NCI-H345 treated with DMSO at 0.1 percent for 48 hours (cell line): ENCODE data around the gene ZNF879.

ENCODE experiments used
- DNase-seq: peaks from one replicate; lab custom pipeline; 2025; ENCODE audit not compliant: unreplicated experiment; lab: John Stamatoyannopoulos, UW

ZNF879 gene

DNA sequence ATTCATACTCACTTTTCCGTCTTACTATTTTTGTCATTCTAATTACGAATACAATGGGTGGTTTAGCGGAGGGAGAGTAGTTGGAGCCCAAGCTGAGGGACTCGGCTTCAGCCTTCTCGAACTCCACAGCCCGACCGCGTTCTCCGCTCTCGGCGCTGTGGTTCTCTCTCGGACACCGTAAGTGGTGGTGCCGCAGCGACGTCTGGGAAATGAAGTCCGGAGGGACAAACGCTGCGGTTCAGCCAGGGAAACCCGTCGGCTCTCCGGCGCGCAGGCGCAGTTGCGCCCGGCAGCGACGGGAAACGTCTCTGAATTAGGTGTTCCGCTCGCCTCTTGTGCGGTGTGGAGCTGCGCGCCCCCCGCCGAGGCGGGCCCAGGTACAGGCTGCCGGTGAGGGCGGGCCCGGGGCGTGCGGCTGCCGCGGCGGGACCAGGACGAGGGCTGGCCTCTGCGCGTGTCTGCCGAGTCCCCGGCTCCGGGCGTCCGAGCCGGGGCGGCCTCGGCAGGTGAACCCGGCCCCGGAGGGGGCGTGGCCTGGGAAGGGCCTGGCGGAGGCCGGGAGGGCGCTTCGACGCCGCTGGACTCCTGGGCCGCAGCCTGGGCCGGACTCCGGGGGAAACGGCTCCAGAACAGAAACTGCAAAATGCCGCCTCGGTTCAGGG, at the start of gene ZNF879:
ZNF879 (plus strand) TSS at position 277 of the 662 bp plus-strand sequence. CDS start 1,201 bp downstream, outside the sequence.
- DNase-seq = peak; percentile 85

DNA sequence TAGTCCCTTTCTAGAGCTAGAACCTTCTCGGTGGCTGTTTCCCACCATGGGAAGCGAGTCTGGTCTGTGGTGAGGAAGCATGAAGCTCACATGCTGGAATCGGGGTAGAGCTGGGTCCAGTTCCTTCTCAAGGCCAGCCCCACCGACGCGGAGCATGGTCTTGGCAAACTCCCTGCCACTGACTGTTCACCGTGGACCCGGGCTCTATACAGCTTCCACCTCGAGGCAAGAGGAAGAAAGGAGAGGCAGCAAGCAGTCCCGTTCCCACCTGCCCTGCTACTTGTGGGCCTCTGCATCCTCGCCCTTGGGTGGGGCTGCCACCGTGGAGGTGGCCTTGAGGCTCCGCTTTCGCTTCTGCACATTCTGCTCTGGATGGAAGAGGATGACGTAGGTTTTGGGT, 42.2 kb upstream of the ZNF879 start:
- no peak for DNase-seq

DNA sequence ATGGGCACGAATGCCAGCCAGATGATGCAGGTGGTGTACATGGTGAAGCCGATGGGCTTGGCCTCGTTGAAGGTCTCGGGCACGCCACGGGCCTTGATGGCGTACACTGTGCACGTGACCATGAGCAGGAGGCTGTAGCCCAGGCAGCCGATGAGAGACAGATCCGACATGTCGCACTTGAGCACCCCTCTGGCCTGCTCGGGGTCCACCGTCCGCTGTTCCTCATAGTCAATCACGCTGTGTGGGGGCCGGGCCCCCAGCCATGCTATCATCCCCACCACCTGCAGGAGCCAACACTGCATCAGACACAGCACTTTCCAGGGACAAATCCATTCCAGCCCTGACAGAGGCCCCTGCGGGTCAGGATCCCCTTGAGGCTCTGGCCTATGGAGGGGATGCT, 40.7 kb upstream of the ZNF879 start:
- DNase-seq = no peak

DNA sequence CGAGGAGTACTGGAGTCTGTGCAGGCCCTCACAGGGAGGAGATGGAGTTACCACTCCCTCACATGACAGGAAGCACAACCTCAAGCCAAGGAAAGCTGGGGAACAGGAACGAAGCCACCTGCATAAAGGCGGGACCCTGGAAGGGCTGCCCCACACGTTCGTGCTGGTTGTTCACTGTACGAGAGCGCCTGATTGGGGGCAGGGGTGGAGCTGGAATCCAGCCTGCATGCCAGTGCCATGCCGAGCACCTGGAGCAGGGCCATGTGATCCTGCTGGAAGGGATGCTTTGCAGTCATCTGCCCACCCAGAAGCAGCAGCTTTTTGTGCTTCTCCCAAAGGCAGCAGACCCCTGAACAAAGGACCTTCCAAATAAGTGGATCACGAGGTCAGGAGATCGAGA, 39.9 kb upstream of the ZNF879 start:
- DNase-seq = no peak

DNA sequence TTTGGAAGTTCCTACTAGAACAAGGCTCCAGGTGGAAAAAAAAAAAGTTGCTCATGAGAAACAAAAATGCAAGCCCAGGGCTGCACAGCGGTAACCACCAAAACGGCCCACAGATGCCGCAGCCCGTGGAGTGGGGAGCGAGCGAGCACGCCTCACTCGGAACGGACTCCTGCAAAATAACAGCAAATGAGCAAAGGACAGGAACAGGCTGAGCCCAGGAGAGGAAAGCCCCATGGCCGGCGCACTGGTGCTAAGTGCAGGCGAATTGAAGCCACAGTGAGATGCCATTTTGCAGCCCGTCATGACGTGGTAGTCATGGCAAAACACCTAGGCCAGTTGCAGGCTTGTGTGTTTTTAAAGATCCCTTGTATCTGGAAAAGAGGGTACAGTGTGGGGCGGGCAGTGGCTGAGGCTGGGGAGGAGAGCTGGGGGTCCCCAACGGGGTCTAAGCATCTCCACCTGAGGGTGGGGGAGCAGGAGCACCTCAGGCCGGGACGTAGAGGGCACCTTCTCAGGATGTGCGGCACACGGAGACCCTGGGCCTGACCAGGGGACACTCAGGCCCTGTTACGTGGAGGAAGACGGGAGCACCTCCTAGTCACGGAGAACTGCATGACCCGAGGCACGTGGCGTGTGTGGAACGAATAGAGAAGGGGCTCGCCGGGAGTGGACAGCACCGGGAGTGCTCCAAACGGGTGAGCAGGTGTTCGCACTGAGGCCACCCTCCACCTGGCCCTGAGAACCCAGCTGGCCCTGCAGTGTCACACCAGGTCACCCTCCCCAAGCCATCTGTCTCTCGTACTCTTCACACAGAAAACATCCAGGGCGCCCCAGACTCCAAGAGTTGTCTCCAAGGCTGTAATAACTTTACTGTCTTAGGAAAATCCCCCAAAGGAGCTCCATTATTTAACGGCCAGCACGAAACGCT, 39.2 kb upstream of the ZNF879 start:
- DNase-seq = no peak

DNA sequence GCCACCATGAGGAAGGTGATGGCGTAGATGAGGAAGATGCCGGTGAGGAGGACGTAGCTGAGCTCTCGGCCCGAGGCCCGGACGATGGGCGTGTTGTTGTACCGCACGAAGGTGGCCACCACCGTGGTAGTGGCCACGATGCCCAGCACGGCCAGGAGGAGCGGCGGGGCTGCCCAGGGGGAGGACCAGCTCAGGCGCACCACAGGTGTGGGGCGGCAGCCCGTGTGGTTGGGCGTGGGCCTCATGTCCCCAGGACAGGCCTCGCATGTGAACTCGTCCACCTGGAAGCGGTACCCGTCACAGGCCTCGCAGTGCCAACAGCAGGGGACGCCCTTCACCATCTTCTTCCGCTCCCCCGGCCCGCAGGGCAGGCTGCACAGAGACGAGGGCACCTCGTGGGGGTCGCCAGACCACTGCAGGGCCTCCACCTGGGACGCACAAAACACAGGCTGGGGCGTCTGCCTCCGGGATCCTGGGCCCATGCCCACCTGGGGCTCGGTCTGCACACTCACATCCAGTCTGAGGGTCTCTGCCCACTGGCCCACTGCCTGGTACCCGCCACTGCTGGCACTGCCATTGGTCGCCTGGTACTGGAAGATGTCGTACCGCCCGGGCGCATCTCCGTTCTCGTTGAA, 37.2 kb upstream of the ZNF879 start:
- DNase-seq = no peak

DNA sequence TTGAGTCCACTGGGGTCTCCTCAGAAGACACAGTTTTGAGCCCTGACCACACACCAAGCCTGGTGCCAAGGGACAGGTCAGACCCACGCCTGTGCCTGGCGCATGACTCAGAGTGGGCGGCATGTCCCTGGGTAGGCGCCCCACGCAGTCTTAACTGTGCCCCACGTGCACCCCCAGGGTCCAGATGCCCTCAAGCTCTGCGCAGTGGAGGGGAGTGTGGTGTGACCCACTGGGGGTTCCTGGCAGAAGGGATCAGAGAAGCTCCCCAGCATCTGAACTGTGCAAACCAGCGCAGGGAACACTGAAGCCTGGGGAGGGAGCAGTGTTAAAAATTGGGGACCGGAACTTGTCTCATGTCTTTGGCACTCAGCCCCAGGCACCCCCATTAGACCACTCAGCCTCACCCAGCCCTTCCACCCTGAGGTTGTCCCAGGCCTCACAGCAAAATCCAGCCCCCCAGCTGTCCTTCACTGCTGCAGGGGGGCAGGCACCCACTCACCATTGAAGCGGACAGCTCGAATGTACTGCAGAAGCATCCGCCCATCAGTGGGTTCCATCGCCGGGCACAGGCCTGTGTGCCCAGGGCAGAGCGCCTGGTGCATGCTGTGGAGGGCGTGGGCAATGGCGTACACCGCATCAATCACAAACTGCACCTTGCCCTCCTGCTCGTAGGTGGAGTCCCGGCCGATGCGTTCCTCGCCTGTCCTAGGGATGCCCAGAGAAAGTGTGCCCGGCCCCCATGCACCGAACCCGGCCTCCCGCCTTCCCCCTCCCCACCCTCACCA, 35.0 kb upstream of the ZNF879 start:
- DNase-seq = no peak

DNA sequence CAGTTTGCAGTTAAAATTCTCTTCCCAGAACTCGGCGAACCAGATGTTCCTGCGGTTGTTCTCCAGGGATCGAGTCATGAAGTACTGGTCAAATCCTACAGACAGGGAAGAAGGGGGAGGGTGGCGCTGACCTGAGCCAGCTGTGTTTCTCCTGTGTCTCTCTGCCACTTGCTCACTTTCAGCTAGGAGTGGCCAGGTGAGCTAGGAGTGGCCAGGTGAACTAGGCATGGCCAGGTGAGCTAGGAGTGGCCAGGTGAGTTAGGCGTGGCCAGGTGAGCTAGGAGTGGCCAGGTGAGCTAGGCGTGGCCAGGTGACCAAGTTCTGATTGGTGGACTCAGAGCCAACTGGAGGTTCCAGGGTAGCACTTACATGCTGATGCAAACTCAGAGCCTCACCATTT, 34.3 kb upstream of the ZNF879 start:
- no peak for DNase-seq

DNA sequence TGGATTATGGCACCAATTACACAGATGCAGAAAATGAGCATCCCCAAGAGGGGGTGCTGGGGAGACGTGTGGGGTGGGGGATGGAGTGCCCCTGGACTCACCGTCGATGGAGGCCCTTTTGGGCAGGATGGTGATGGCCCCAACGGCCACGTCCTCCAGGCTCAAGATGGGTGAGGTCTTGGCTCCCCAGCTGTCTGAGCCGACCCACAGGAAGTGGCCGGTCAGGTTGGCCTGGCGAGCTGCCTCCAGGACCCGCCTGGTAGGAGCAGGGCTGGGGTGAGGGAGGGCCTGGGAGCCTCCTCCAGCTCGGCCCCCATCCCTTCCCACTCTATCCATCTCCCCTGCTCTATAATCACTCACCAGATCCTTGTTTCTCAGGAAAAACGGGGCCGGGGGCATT, 33.1 kb upstream of the ZNF879 start:
- DNase-seq = no peak

DNA sequence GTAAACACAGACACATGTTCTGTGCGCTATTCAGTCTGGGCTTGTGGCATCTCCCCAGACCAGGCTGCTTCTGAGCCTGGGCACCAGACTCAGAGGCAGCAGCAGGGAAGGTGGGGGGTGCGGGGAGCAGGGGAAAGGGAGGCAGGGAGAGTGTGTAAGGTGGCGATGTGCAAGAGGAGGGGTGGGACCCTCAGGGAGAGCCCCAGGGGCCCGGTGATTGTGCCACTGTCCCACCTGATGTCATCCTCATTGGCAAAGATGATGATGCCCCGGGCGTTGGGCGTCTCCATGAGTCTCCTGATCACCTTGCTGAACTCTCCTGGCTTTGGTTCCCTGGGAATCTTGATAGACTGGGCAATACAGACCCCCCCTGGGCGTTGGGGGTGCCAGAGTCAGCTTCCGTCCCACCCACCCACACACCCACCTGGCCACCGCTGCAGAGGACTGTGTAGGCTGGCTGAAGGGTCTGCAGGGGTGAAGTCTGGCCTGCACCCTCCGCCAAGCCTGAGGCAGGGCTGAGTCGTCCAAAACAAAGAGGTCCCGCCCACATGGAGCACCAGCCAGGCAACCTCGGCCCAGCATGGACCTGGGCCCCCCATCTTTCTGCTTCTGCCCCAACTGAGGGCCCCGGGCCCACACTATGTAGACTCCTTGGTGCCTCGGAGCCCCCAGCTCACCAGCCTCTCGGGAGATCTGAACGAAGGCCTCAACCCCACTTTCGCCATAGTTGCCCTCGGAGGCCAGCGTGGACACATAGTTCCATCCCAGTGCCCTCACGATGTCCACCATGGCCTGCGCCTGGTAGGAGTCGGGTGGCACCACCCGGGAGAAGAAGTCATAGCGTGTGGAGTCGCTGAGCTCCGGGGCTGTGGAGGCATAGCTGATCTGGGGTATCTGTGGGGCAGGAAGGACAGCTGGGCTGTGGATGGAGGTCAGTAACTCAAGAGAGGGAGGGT, 32.1 kb upstream of the ZNF879 start:
- no peak for DNase-seq

DNA sequence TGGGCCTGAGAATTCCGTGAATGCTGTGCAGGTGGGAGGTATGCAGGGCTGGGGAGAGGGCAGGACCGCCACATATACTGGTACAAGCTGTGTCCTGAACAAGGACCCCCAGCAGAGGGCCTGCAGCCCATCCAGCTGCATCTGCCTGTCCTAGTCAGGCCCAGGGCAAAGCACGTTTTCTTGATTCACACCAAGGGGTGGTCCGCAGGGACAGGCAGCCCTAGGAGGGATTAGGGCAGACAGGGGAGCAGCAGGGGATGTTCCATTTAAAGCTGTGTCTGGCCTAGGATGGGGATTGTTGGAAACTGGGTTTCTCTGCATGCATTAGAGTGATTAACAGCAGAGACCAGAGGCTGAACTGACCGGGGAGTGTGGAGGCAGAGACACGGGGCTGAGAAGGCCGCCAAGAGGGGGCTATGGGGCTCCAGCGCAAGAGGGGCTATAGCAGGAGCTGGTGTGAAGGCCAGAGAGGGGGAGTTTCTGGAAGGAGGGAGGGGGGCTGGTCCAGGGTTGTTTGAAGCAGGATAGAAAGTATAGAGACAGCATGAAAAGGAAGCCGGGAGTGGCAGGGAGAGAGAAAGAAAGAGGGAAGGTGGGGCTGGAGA, 31.2 kb upstream of the ZNF879 start:
- DNase-seq = no peak

DNA sequence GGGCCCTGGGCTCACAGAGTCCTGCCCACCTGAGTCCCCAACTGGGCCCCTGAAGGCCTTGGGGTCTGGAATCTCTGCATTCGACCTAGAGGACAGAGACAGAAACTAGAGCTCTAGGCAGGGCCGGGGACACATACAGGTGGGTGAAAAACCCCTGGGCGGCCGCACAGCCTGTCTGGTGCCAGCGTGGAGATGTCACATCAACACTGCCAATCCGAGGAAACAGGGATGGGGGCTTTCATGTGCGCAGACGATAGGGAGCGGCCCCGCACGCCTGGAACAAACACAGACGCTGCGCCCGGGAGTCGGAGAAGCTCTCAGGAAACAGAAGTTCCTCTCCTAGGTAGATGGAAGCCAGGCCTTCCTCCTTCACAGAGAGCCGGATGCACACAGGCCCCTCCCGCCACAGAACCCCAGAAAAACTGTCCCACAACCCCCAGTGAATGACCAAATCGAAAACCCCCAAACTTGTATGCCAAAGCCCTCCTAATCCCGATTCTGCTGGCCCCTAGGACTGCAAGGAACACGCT, 30.3 kb upstream of the ZNF879 start:
- no peak for DNase-seq

DNA sequence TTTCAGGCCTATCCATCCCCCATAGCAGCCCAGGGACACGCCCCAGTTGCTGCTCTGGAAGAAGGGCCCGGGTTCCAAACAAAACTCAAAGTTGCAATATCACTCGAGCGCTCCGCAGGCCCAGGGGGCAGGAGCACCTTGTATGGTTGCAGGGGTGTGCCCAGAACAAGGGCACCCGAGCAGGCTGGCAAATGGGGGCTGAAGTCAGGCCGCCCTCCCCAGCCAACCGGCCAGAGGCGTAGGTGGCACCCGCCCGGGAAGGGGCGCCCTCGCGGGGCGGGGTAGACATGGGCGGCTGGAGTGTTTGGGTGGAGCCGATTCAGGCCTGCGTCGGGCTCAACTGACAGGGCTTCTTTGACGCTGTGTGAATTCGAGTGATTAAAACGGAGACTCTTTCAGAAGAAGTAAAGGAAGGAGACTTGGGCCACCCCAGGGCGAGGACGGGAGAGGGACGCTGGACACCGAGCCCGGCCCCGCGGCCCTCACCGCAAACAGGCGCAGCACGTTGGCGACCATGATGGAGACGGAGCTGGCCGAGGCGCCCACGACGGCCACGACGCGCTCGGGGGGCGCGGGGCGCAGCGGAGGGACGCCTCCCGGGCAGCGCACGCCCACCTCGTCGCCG, 29.5 kb upstream of the ZNF879 start:
- DNase-seq = no peak

DNA sequence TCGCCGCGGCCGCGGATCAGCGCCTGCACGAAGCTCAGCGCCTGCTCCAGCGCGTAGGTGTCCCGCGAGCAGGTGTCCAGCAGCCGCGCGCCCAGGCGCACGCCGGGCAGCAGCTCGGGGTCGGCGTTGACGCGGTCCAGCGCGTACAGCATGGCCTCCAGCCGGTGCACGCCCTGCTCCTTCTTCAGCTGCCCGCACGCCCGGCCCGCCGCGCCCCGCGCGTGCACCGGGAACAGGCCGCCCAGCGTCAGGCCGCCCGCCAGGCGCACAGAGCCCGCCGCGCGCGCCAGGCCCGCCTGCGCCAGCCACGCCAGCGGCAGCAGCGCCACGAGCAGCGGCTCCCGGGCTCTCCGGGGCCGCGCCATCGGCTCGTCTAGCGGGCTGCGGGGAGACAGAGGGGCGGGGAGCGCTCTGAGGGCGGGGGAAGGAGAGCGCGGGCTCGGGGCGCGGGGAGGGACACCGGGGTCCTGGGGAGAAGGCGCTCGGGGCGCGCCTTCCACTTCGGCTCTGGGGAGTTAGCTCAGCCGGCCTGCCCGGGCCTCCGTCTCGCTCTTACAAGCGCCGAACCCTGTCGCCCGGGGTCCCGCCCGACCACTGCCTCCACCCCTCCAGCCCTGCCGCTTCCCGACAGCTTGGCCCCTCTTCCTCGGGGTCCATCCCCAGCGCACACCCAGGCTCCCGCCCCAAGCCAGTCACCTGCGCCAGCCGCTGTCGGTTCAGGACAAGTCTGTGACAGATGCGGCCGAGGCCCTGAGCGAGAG, 28.8 kb upstream of the ZNF879 start, which contains the start of gene GRM6:
GRM6 (minus strand) TSS at position 741 of the 761 bp plus-strand sequence; CDS start at position 365, 376 bp downstream.
- DNase-seq = no peak

DNA sequence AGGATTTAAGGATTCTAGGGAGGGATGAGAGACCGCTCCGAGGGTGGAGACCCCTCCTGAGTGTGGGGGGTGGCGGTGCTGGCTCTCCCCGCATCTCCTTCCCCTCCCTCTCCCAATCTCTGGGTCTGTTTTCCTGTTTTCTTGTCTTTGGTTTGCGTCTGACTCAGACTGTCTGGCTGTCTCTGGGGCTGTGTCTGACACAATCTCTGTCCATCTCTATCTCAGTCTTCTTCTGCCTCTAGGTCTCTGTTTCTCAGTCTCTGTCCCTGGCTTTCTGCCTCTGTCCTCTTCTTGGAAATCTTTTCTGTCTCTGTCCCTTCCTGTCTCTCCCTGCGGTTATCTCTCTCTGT, 28.3 kb upstream of the ZNF879 start:
- no peak for DNase-seq

DNA sequence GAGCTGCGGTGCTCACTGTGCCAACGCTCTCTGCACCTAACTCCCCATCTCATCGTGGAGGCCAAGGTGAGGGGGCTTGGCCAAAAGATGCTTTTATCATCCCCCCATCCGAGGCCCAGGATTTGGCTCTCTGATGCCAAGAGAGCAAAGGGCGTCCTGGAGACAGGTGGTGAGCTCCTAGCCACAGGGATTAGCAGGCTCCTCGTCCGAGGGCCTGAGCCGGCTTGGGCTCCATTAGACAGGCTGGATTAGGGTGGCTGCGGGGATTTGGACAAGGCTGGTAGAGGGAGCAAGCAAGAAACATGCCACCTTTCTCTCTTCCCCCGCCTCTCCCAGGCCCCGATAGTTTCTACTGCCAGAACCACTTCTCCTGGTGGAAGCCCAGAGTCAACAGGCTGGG, 27.4 kb upstream of the ZNF879 start:
- no peak for DNase-seq

DNA sequence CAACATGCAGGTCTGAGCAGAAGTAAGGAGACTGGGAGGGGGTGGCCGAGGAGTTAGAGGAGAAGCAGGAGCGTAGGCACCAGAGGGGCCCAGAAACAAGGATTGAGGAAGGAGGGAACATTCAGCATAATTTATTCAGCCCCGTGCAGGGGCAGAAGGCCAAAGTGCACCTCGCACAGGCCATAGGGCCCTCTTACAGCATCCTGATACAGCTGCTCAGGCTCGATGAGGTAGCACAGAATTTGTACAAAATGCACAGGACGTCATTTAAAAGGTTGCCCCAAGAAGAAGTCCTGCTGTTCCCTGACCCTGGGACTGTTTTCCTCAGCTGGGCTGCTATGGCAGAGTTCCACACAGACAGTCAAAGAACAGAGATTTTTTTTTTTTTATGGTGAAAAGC, 26.4 kb upstream of the ZNF879 start:
- DNase-seq = no peak

DNA sequence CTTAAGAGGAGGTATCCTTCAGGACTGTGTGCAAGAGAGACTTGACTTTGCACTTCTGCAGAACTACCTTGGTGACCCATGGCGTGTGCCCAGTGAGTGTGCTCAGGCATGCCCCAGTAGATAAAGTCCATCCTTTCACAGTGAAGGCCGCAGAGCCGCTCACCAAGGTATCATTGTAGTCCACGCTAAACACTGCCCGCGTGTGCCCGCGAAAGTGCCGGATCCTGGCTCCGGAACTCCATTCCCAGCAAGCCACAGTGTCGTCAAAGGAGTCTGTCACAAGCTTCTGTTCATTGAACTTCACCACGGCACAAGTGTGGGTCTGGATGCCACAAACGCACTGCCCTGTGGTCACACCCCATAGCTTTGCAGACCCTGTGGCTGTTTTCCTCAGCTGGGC, 25.2 kb upstream of the ZNF879 start:
- DNase-seq = no peak
